RCC 7860 (cell line): ENCODE results near the gene ZNF451.

Experiments used
- DNase-seq: peaks from one replicate; pipeline ENCODE4 v3.0.0-alpha.2; 2015; ENCODE audit warnings: low spot score
- FAIRE-seq: peaks from 2 replicates; lab custom pipeline; 2012; peaks lifted over from hg19 to GRCh38; lab: Jason Lieb, UNC

ZNF451 gene

DNA sequence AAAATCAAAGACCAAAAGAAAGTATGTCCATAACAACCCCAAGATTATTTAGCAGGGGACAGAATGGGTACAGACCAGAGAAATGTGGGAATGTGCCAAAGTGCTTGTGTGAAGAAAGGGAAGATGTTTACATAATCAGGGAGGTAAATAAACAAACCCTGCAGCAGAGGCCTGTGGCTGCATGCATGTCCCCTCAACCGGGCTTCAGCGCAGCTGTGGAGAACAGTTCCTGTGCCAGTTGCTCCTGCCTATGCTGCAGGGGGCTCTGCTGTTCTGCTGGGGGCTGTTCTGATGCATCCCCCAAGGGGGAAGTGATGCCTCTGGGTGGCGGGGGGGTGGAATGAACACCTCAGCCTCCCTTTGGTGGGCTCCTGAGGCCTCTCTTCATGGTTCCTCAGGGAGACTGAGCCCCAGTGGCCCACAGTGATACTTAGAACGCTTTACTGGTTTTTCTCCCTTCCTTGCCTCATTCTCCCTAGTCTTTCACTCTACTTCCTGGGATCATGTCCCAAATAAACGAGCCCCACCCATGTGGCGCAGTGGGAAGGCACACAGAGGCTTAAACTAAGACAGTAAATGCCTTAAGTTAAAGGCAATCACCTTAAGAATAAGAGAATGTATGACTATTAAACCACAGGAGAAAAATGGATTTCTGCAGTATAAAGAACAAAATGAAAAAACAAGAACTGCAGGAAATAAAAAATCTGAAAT is 109.1 kb downstream of the ZNF451 start:
- DNase-seq = no peak
- no peak for FAIRE-seq

DNA sequence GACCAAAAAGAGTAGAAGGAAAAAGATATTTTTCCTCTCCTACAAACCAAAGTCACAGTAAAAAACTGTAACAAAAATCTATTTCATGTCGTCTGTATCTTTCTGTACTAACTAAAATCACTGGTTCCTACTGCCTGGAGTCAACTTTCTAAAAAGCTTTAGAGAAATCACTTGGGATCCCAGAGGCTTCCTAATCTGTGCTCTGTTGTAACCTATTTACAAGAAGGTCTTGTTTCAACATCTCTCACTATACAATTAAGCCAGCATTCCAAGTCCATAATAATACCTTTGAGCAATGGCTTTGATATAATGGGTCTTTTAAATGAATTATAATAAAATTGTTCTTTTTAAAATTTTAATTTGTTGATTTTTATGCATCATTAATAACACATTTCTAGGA is 111.7 kb downstream of the ZNF451 start:
- no peak for FAIRE-seq
- DNase-seq = no peak

DNA sequence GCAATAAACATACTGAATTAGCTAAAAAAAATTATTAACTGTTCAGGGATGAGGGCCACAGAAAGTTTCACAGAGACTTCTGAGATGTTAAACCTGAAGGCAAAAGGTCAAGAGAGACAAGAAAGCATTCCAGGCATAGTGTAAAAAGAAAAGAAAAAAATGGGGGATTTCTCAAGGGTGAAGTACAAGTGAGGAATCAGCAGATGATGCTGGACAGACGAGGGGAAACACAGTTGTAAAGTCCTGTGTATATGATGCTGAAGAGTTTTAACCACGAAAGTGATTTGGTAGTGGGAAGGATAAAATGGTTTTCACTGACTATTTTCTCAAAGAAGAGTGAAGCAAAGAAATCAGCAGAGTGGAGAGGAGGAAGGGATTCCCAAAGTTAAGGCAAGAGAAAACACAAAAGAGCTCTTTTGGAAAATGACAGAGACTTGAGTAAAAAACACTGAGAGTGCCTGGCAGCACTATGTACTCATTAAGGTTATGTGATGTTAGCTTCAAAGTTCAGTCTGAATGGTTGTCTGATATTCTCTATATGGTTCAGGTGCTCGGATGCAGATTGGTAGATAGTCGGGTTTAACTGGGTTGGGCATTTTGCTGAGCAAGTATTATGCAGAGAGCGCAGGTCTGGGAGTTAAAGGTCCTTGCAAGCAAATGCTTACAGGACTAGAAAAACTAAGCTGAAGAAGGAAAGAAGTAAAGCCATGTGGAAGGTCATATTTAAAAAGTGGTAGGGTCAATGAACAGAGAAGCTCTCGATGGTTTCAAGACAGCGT is 115.8 kb downstream of the ZNF451 start:
- no peak for DNase-seq
- no peak for FAIRE-seq

DNA sequence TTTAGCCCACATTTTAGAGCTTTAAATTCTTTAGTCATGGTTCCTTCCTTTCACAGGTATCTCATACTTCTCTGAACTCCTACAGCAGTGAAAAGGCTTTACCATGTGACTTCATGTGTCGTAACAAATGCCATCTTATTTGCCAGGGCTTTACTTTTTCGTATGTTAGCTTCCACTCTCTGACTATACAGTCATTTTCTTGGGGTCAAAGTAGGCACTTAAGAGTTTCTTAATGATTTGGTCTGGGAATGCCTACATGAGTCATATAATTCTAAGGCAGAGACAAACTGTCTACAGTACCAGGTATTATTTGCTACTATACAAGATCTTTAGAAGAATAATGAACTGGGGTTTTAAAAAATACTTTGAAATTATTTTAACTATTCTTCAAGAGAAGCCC is 117.2 kb downstream of the ZNF451 start:
- FAIRE-seq = peak; percentile 74
- DNase-seq = peak; percentile 41

DNA sequence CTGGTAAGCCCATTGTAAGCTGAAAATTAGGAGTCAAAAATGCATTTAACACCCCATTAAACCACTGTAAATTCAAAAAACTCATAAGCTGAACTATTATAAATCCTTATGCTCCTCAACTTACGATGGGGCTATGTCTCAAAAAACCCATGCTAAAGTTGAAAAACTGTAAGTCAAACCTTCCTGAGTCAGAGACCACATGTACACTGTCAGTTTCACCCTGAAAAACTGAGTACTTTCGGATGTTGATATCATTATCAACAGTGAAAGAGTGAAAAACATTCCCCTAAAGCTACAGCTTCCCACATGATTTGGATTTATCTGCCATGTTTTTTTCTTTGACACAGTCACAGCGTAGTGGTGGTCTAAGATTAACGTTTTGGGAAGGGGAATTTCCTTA is 117.9 kb downstream of the ZNF451 start:
- DNase-seq (no peak), FAIRE-seq (no peak)

DNA sequence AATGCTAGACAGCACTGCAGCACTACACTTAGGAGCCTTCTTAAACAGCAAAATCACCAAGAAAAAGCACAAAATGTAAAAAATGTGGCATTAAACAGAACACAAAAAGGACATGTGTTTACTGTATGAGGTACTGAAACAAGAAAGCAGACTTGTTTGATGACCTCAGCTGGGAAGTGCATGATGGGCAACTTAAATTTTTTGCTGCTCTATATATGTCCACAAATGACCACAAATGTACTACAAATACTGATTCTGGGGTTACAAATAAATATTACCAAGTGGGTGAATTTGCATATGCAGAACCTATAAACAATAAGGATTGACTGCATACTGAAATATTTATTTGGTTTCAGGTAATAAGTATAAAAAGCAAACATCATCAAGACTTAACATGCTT is 119.0 kb downstream of the ZNF451 start:
- no peak for DNase-seq
- no peak for FAIRE-seq

DNA sequence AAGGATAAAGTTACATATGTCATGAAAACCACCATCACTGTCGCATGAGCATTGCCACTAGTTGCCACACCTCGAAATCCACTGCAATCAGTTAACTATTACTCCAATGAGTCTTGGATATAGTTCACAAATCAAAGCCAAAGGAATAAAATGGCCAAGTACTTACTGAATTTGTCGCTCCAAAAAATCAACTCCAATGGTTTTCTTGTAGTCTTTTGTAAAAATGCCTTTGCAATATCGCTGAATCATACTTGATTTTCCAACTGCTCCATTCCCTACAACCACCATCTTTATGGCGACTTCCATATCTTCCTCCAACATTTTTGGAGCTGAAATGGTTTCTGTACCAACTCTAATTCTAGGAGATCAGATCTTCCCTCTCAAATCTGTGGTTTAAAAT is 120.1 kb downstream of the ZNF451 start:
- DNase-seq = no peak
- no peak for FAIRE-seq

DNA sequence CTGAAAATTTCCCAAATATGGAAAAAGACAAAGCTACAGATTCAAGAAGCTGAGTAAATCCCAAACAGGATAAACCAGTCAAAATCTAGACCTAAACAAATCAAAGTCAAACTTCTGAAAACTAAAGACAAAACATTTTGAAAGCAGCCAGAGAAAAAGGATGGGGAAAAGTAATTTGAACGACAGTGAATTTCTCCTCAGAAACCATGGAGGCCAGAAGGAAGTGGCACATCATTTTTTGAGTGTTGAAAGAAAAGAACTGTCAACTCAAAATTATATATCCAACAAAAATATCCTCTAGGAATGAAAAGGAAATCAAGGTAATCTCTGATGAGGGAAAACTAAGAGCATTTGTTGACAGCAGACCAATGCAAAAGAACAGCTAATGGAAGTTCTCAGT is 125.3 kb downstream of the ZNF451 start:
- no peak for FAIRE-seq
- DNase-seq = no peak

DNA sequence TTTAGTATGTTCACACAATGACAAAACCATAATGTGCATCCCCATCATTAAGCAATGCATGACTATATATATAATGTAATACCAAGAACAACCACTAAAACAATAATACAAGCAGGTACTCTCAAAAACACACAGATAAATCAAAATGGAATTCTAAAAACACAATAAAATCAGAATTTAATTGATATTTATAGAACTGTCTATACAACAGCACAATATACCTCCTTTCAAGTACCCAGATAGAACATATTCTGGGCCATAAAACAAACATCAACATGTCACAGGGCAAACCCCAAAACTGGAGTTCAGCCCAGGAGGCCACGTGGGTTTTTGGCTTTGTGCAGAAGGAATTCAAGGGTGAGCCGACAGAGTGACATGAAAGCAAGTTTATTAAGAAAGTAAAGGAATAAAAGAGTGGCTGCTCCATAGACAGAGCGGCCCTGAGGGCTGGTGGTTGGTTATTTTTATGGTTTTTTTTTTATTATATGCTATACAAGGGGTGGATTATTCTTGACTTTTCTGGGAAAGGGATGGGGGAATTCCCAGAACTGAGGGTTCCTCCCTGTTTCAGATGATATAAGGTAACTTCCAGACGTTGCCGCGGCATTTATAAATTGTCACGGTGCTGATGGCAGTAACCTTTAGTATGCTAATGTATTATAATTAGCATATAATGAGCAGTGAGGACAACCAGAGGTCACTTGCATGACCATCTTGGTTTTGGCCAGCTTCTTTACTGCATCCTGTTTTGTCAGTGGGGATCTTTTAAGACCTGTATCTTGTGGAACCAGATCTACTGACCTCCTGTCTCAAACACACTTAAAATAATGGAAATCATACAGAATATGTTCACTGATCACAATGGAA is 126.5 kb downstream of the ZNF451 start:
- no peak for FAIRE-seq
- no peak for DNase-seq

DNA sequence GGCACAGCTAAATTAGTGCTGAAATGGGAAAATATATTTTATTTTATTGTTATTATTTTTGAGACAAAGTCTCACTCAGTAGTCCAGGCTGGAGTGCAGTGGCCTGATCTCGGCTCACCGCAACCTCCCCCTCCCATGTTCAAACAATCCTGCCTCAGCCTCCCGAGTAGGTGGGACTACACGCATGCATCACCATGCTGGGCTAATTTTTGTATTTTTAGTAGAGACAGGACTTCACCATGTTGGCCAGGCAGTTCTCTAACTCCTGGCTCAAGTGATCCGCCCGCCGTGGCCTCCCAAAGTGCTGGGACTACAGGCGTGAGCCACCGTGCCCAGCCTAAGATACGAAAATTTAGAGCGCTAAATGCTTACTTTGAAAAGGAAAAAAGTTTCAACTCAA is 127.3 kb downstream of the ZNF451 start:
- FAIRE-seq (no peak), DNase-seq (no peak)
